Lung (tissue), 12 donors: ENCODE results near the gene RAB22A. TPM values are rescaled to one million over a fixed set of nuclear protein-coding genes. Genes with fewer than 3 reads are reported as not detected.

Experiments
- ATAC-seq: fragments of 200-7000 bp; cut with Tn5 transposase; one replicate; pipeline ENCODE4 v1.9.1; 2020; ENCODE audit warnings: moderate number of reproducible peaks; ENCODE audit not compliant: insufficient read depth, low FRiP score
- DNase-seq, 3 donors: peaks; one replicate each; pipeline ENCODE4 v3.0.0-alpha.2; 2013 to 2017
- H3K27ac ChIP-seq, 2 donors: one replicate each; pipeline ENCODE4 v1.5.1; 2013; ENCODE audit warnings: mild to moderate bottlenecking in 2 of 2, moderate library complexity in 2 of 2, control low read depth in 1 of 2, inconsistent platforms in 1 of 2, low read depth in 1 of 2, low read length in 1 of 2
- H3K27me3 ChIP-seq, 3 donors: one replicate each; pipeline ENCODE4 v1.5.1; 2013; ENCODE audit warnings: low read length in 2 of 3; ENCODE audit not compliant: control insufficient read depth in 3 of 3, insufficient read depth in 3 of 3
- H3K36me3 ChIP-seq, 4 donors: one replicate each; pipeline ENCODE4 v1.5.1; 2013; ENCODE audit warnings: low read length in 4 of 4, mild to moderate bottlenecking in 1 of 4, moderate library complexity in 1 of 4; ENCODE audit not compliant: control insufficient read depth in 4 of 4, insufficient read depth in 4 of 4
- H3K4me1 ChIP-seq, 5 donors: one replicate each; pipeline ENCODE4 v1.5.1; 2013; ENCODE audit warnings: low read length in 5 of 5, mild to moderate bottlenecking in 2 of 5, moderate library complexity in 1 of 5; ENCODE audit not compliant: control insufficient read depth in 5 of 5, insufficient read depth in 5 of 5
- H3K4me3 ChIP-seq: one replicate; pipeline ENCODE4 v1.5.1; 2013; ENCODE audit warnings: mild to moderate bottlenecking, control low read depth, moderate library complexity
- H3K9ac ChIP-seq, 2 donors: one replicate each; pipeline ENCODE4 v1.5.1; 2013; ENCODE audit warnings: low read length in 2 of 2, control low read depth in 1 of 2; ENCODE audit not compliant: insufficient read depth in 1 of 2
- H3K9me3 ChIP-seq, 4 donors: one replicate each; pipeline ENCODE4 v1.5.1; 2013; ENCODE audit warnings: low read length in 3 of 4, mild to moderate bottlenecking in 1 of 4, moderate library complexity in 1 of 4; ENCODE audit not compliant: control insufficient read depth in 4 of 4, insufficient read depth in 3 of 4
- WGBS, 2 donors: extraction: QIAGEN DNeasy Blood & Tissue Kit; methylation state at CpG; one replicate each; pipeline ENCODE4 v1.1.7; 2013; 5-methylcytosine and 5-hydroxymethylcytosine counted together
- polyA plus RNA-seq, 2 donors: library from polyadenylated mRNA; stranded (reverse); fragments of 200-250 nt; gene quantifications; one replicate each; pipeline ENCODE4 v1.2.1, GENCODE V29; 2013
- total RNA-seq, 2 donors: library from RNA; depleted of rRNA in 1 of 2; stranded (reverse); fragments of >200 nt in 1 of 2; gene quantifications; one replicate each; pipeline ENCODE4 v1.2.1, GENCODE V29; 2014 to 2021
- TF ChIP-seq, protein P1 (sequence below): IDR thresholded peaks from 2 replicates; pipeline ENCODE4 v1.5.1; 2012; ENCODE audit warnings: mild to moderate bottlenecking; ENCODE audit errors: control extremely low read depth, extremely low read depth
- donor health status: control.
- donor health status: control.
- donor health status: Bipolar disorder and iron deficiency.
- donor health status: healthy.
- donor health status: DM: yes; HTN: yes; CAD: no.

Gene RAB22A
- total and polyA plus RNA-seq, 4 donors: 6.0 to 25.1 (median 12.8) TPM

DNA sequence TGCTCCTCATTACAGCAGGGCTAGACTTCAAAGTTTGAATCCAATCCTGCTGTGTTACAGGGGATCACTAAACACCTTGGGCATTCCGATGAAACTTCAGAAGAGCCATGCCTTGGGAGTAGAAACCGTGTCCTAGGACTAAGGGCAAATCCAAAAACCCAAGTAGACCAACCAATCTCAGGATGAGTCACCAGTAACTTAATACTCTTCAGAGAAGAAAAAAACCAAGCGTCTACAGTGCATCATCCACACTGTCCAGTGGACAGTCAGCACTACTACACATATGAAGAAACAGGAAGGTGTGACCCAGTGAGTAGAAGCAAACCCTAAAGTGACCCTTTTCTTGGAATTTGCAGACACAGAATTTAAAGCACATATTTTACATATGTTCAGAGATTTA lies 40.1 kb downstream of the RAB22A start:
- ATAC-seq (no peak), DNase-seq (no peak)
- H3K4me1 ChIP-seq: no peaks in the 10 kb centered on the region
- WGBS, 2 donors: 92 to 98% methylated on average over 3 of the region's 3 CpGs
- H3K27ac ChIP-seq: no peak overlapping the region
- TF ChIP-seq, protein P1, sequence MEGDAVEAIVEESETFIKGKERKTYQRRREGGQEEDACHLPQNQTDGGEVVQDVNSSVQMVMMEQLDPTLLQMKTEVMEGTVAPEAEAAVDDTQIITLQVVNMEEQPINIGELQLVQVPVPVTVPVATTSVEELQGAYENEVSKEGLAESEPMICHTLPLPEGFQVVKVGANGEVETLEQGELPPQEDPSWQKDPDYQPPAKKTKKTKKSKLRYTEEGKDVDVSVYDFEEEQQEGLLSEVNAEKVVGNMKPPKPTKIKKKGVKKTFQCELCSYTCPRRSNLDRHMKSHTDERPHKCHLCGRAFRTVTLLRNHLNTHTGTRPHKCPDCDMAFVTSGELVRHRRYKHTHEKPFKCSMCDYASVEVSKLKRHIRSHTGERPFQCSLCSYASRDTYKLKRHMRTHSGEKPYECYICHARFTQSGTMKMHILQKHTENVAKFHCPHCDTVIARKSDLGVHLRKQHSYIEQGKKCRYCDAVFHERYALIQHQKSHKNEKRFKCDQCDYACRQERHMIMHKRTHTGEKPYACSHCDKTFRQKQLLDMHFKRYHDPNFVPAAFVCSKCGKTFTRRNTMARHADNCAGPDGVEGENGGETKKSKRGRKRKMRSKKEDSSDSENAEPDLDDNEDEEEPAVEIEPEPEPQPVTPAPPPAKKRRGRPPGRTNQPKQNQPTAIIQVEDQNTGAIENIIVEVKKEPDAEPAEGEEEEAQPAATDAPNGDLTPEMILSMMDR: no peak
- no peaks in the 10 kb centered on the region for H3K27me3 ChIP-seq
- no peak overlapping the region for H3K9ac ChIP-seq
- no peak overlapping the region for H3K4me3 ChIP-seq
- no peaks in the 10 kb centered on the region for H3K9me3 ChIP-seq
- peaks cover 11 to 24% (median 15%) of the 10 kb centered on the region in 4 donors for H3K36me3 ChIP-seq

DNA sequence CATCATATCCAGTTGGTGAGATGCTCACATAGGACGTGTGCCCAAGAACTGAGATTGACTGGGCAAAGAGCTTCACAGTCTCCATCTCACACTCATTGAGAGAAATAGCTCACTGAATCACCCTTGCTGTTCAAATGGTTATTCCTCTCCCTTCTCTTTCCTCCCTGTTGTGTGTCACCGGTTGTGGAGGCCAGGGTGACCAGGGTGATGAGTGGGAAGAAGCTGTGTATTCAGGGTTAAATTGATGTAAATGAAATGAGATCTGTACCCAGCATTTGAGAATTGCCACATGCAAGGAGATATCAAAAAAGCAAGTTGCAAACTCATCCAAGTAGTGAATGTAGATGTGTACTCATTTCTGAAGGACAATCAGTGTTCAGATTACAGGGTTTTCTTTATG lies 43.0 kb downstream of the RAB22A start:
- TF ChIP-seq, protein P1: no peak
- 89 to 98% methylated on average over 2 of the region's 2 CpGs for WGBS, 2 donors
- no peak overlapping the region for H3K4me3 ChIP-seq
- no peak for DNase-seq
- H3K27ac ChIP-seq: no peak overlapping the region
- H3K9ac ChIP-seq: no peak overlapping the region
- no peaks in the 10 kb centered on the region for H3K27me3 ChIP-seq
- ATAC-seq: no peak
- peaks cover 0 to 27% (median 11%) of the 10 kb centered on the region in 4 donors for H3K36me3 ChIP-seq
- H3K9me3 ChIP-seq: no peaks in the 10 kb centered on the region
- no peaks in the 10 kb centered on the region for H3K4me1 ChIP-seq

DNA sequence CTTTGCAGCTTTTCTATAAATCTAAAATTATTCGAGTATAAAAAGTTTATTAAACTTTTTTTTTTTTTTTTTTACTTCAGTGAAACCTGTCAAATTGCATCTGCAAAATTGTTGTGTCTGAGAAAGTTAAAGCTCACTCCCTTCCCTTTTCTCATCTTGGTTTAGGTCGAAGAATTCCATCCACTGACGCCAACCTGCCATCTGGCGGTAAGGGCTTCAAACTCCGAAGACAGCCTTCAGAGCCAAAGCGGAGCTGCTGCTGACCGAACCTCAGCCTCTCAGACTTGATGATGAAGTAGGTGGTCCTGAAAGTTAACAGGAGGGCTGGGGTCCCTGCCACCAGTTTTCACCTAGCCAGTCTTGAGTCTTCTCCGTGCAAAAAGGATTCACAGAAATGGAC lies 49.9 kb downstream of the RAB22A start:
- Histone ChIP-seq H3K4me3 (no peak overlapping the region), H3K27ac (no peak overlapping the region), H3K4me1 (peaks cover 0 to 5% (median 0%) of the 10 kb centered on the region in 5 donors), H3K9me3 (no peaks in the 10 kb centered on the region), H3K9ac (no peak overlapping the region), H3K36me3 (peaks cover 6 to 32% (median 20%) of the 10 kb centered on the region in 4 donors), H3K27me3 (no peaks in the 10 kb centered on the region)
- 83 to 87% methylated on average over 8 of the region's 8 CpGs for WGBS, 2 donors
- DNase-seq (peak; percentile 56 to 69 (median 68)), ATAC-seq (no peak)
- TF ChIP-seq, protein P1: no peak

DNA sequence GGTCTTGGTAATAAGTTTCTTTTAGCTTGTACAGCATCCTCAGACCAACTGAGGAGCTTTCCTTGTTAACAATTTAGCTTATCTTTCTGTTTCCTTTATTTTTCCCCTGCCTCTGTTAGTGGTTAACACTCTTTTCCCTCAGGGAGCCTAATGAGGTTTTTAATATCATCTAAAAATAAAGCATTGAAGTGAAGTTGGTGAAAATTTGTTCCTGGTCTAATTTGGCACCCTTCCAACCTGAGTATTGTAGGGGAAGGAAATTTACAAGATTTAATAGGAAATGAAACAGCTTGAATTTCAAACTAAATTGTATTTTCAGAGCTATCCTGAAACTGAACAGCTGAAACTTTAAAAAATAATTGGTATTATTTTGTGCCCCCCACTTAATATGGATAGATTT lies 51.4 kb downstream of the RAB22A start:
- TF ChIP-seq, protein P1: no peak
- no peak for DNase-seq
- H3K4me3 ChIP-seq: no peak overlapping the region
- H3K36me3 ChIP-seq: peaks cover 6 to 28% (median 15%) of the 10 kb centered on the region in 4 donors
- no peaks in the 10 kb centered on the region for H3K27me3 ChIP-seq
- H3K9ac ChIP-seq: no peak overlapping the region
- no peaks in the 10 kb centered on the region for H3K9me3 ChIP-seq
- H3K4me1 ChIP-seq: peaks cover 0 to 5% (median 0%) of the 10 kb centered on the region in 5 donors
- H3K27ac ChIP-seq: no peak overlapping the region
- no peak for ATAC-seq
